ENCODE data around the gene PDXDC1.
A peak's percentile ranks its signal among the peaks of the same experiment; 100 is the strongest.
"Not testable (repeated sequence)": the region's sequence is repeated elsewhere in the genome, so short reads cannot be mapped to it uniquely, and the experiment has no call there.

Gene PDXDC1

GRCh38 chr16:15016354-15016753 lies 41.5 kb downstream of the PDXDC1 start:
- not testable (repeated sequence) for ATAC-seq (replicated peaks); H3K27me3 Mint-ChIP-seq; H3K9me3 Mint-ChIP-seq; DNase-seq; H3K4me3 Mint-ChIP-seq
- H3K4me1 Mint-ChIP-seq, result peaks cover 14 to 16% of the 10 kb centered on the region in 2 donors
- H3K27ac Mint-ChIP-seq, result peak overlapping the region; percentile 57
- peaks cover 17 to 53% of the 10 kb centered on the region in 2 donors for H3K36me3 Mint-ChIP-seq

GRCh38 chr16:15016951-15017580 lies 42.2 kb downstream of the PDXDC1 start:
- H3K4me3 Mint-ChIP-seq; H3K27me3 Mint-ChIP-seq; H3K9me3 Mint-ChIP-seq; DNase-seq; ATAC-seq (replicated peaks): not testable (repeated sequence)
- H3K36me3 Mint-ChIP-seq, result peaks cover 15 to 46% of the 10 kb centered on the region in 2 donors
- H3K4me1 Mint-ChIP-seq, result peaks cover 14 to 22% of the 10 kb centered on the region in 2 donors
- H3K27ac Mint-ChIP-seq, result peak overlapping the region; percentile 42

GRCh38 chr16:15021429-15021828 lies 46.6 kb downstream of the PDXDC1 start:
- not testable (repeated sequence) for H3K27me3 Mint-ChIP-seq; DNase-seq; H3K4me3 Mint-ChIP-seq; ATAC-seq (replicated peaks); H3K4me1 Mint-ChIP-seq; H3K27ac Mint-ChIP-seq; H3K9me3 Mint-ChIP-seq
- H3K36me3 Mint-ChIP-seq, result peaks cover 38 to 61% of the 10 kb centered on the region in 2 donors

DNA sequence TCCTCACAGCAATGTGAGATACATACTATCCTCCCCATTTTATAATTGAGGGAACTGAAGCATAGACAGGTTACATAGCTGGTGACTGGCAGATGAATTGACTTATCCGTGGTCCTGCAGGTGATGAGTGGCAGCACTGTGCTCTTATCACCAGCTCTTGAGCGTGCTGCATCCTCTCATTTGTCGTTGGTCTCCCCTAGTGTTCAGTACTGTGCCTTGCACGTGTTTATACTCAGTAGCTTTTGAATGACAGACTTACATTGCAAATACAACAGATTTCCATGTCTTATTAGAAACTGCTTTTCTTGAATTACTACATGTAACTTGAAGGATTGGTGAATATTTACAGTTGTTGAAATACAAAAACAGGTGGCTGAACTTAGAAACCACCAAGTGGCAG lies 47.4 kb downstream of the PDXDC1 start:
- not testable (repeated sequence) for H3K4me1 Mint-ChIP-seq, H3K27ac Mint-ChIP-seq, H3K27me3 Mint-ChIP-seq, H3K4me3 Mint-ChIP-seq, H3K9me3 Mint-ChIP-seq
- DNase-seq, result peak; percentile 31
- peak; percentile 97 to 99 for ATAC-seq (replicated peaks)
- H3K36me3 Mint-ChIP-seq, result peaks cover 39 to 58% of the 10 kb centered on the region in 2 donors

DNA sequence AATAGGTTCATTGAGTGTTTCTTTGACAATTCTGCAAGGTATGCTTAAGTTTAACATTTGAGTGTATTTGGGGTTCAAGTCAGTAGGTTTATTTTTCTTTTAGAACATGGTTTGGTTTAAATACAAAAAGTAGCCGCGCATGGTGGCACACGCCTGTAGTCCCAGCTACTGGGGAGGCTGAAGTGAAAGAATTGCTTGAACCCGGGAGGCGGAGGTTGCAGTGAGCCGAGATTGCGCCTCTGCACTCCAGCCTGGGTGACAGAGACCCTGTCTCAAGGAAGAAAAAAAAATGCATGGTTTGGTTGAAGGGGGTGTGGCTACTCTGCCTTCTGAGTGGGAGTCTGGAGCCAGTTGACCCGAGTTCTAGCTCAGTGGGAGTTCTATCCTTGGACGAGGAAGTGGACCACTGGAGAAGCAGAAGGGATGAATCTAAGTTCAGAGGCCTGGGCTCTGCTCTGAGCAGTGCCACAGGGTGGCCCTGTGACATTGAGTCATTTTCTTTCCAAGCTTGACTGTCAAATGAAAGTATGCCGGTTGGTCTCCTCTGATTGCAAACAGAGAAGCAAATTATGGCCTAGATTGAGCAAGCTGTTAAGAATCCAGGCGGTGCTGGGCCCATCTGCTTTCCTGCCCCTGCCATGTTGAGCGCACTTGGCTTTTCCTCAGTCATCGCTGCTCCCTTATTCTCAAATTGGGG lies 48.7 kb downstream of the PDXDC1 start:
- H3K4me3 Mint-ChIP-seq; H3K9me3 Mint-ChIP-seq; ATAC-seq (replicated peaks); H3K4me1 Mint-ChIP-seq; H3K27me3 Mint-ChIP-seq; H3K27ac Mint-ChIP-seq; DNase-seq: not testable (repeated sequence)
- peaks cover 43 to 63% of the 10 kb centered on the region in 2 donors for H3K36me3 Mint-ChIP-seq

DNA sequence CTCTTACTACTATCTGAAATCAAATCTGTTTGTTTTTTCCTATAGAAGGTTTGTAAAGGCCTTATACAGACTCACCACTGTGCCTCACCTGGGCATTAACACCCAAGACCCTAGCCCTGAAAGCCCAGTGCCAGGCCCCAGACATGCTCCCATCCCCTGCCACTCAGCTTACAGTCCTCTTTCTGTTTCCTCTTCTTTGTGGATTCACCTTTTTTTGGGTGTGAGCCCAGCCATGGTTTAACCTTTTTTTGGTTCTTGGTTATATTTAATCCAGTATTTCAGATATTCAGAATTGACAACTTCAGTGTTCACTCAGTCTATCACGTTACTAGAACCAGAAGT lies 50.0 kb downstream of the PDXDC1 start:
- not testable (repeated sequence) for H3K4me1 Mint-ChIP-seq; H3K4me3 Mint-ChIP-seq; ATAC-seq (replicated peaks); DNase-seq; H3K27me3 Mint-ChIP-seq; H3K9me3 Mint-ChIP-seq
- H3K36me3 Mint-ChIP-seq, result peaks cover 42 to 63% of the 10 kb centered on the region in 2 donors
- peak overlapping the region; percentile 73 for H3K27ac Mint-ChIP-seq

DNA sequence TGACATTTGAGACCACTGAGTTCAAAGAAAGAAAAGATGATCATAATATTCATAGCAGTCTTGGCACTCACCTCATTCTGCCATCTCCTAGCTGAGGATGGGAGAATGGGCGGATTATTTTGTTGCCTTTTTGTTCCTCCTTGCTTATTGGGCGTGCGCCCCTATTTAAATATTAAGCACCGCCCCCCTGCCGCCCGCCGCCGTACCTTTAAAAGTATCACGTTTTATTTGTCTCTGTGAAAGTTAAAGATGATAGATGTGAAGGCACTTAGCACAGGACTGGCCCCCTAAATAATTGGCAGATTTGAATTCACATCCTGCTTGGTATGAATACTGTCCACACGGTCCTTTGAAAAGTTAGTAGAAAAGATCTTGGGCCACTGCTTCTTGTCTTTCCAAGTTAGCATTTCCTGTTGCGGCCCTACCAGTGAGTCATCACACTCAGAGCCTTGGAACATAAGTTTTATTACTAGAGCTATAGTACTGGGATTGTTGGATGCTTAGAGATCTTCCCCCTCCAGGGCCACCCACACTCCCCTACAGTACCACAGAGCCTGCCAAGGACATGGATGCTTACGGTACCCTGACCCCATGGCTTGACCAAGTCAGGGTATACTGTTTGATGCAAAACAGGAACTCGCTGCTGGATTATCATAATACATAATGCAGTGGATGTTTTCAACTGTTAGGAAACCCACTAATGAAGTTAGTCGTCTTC lies 50.6 kb downstream of the PDXDC1 start:
- peak overlapping the region; percentile 32 for H3K27ac Mint-ChIP-seq
- ATAC-seq (replicated peaks); H3K4me3 Mint-ChIP-seq: not testable (repeated sequence)

DNA sequence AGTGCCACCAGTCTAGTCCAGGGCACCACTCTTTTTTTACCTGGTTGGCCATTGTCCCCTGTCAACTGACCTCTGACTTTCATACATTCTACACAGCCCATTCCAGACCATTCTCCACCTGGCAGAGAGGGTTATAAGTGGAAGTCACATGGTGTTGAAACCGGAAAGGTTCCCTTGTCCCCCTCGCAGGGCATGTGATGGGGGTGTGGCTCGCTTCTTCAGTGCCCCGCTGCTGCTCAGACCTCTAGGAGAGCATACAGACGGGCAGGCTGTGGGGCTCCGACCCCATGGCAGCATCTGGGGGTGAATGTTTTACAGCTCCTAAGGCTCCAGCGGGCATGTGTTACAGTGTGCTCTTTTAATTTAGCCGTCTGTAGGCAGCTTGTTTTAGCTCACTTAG lies 52.2 kb downstream of the PDXDC1 start:
- peaks cover 50 to 74% of the 10 kb centered on the region in 2 donors for H3K36me3 Mint-ChIP-seq

More for the DNA sequence above, 50.6 kb downstream of the PDXDC1 start:
- H3K9me3 Mint-ChIP-seq, DNase-seq, H3K4me1 Mint-ChIP-seq, H3K27me3 Mint-ChIP-seq: not testable (repeated sequence)
- H3K36me3 Mint-ChIP-seq, result peaks cover 42 to 64% of the 10 kb centered on the region in 2 donors

DNA sequence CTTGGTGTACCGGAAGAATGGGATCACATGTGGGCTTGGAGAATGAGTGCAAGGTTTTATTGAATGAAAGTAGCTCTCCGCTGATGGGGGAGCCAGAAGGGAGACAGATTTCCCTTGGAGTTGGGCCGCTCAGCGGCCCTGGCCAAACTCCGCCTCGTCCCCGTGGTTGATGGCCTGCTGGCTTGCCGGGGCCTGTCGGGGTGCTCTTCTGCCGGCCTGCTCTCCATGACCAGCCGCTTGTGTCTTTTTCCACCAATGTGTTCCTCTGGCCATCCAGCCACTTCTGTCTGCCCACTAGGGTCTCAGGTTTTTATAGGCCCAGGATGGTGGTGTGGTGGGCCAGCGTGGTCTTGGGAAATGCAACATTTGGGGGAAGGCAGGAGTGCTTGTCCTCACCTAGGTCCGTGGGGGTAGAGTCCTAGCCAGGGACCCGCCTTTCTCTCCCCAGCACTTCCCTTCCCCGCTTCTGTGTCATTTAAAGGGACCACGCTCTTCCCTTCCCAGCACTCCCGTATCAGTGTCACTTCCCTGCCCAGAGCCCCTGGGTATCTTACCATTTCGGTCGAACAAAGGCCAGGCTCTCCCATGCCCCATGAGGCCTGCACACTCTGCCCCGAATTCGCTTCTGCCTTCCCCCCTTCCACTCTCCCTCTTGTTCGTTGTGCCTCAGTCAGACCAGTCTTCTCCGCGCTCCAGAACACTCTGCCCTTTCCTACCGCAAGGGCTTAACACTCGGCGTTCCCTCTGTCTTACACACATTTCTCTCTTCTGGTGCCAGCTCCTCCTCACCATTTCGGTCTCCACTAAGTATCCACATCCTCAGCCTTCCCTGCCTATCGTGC lies 52.9 kb downstream of the PDXDC1 start:
- H3K27me3 Mint-ChIP-seq; H3K4me3 Mint-ChIP-seq; ATAC-seq (replicated peaks); H3K4me1 Mint-ChIP-seq; DNase-seq; H3K9me3 Mint-ChIP-seq: not testable (repeated sequence)
- Mint-ChIP-seq H3K27ac (peak overlapping the region; percentile 42), H3K36me3 (peaks cover 52 to 74% of the 10 kb centered on the region in 2 donors)

More for the DNA sequence above, 52.2 kb downstream of the PDXDC1 start:
- H3K27ac Mint-ChIP-seq, result peak overlapping the region; percentile 10
- not testable (repeated sequence) for H3K4me1 Mint-ChIP-seq; DNase-seq; H3K9me3 Mint-ChIP-seq; H3K4me3 Mint-ChIP-seq; H3K27me3 Mint-ChIP-seq; ATAC-seq (replicated peaks)

GRCh38 chr16:15028345-15028715 lies 53.5 kb downstream of the PDXDC1 start:
- not testable (repeated sequence) for H3K9me3 Mint-ChIP-seq; ATAC-seq (replicated peaks); H3K4me1 Mint-ChIP-seq; DNase-seq; H3K27me3 Mint-ChIP-seq; H3K4me3 Mint-ChIP-seq
- Mint-ChIP-seq H3K27ac (peak overlapping the region; percentile 42), H3K36me3 (peaks cover 49 to 72% of the 10 kb centered on the region in 2 donors)

DNA sequence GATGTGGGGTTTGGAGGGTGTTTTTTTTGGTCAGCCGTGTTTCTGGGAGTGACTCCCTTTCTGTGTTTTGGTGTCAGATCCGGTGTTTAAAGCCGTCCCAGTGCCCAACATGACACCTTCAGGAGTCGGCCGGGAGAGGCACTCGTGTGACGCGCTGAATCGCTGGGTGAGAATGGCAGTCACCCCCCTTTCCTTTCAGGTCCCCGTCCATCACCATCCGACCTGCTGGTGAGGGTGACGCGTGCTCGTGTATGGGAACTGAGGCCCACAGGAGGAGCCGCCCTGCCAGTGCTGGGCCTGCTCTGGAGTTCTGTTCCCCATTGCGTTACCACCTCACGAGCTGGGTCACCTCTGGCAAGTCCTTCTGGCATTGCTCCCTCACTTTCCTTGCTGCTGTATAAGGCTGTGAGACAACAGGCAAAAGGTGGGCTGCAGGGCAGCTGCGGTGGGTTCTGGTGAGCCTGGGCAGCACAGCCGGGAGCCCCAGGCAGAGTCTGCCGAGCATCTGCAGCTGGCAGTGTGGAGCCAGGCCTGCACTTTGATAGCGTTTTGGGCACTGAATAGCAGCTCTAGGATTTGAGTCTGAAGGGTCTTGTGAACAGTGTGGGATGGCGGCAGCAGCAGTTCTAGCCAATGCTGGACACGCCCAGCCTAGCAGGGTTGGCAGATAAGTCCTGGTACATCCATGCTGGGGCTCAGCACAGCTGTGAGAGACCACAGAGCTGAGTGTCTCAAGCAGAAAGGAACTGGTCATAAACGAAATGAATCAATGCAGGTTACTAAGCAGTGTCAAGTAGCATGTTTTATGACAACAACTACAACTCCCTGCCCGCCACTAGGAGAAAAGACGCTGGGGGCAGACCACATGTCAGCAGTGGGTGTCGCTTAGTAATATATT lies 54.2 kb downstream of the PDXDC1 start:
- peak overlapping the region; percentile 42 for H3K27ac Mint-ChIP-seq
- not testable (repeated sequence) for H3K4me3 Mint-ChIP-seq, DNase-seq, H3K4me1 Mint-ChIP-seq, H3K27me3 Mint-ChIP-seq, H3K9me3 Mint-ChIP-seq
- ATAC-seq (replicated peaks), result peak in 1 of 2 donors; percentile 27
- peaks cover 47 to 66% of the 10 kb centered on the region in 2 donors for H3K36me3 Mint-ChIP-seq

GRCh38 chr16:15029749-15030148 lies 54.9 kb downstream of the PDXDC1 start:
- peaks cover 44 to 59% of the 10 kb centered on the region in 2 donors for H3K36me3 Mint-ChIP-seq
- ATAC-seq (replicated peaks); H3K27ac Mint-ChIP-seq; H3K27me3 Mint-ChIP-seq; H3K4me1 Mint-ChIP-seq; DNase-seq; H3K9me3 Mint-ChIP-seq; H3K4me3 Mint-ChIP-seq: not testable (repeated sequence)

GRCh38 chr16:15031179-15031578 lies 56.4 kb downstream of the PDXDC1 start:
- ATAC-seq (replicated peaks) (no peak), DNase-seq (no peak)
- Mint-ChIP-seq H3K9me3 (no peaks in the 10 kb centered on the region), H3K27me3 (no peaks in the 10 kb centered on the region), H3K36me3 (peaks cover 40 to 53% of the 10 kb centered on the region in 2 donors), H3K27ac (no peak overlapping the region), H3K4me3 (no peak overlapping the region), H3K4me1 (peaks cover 0 to 4% of the 10 kb centered on the region in 2 donors)

All from stimulated activated naive B cell treated with anti-CD40 and anti-IgM and Interleukin-4, amounts not matched to agents 10 μg/mL and 1 μg/mL and 100 μg/mL, for 72 hours (primary cell).